ENCODE results near the gene GPR37. TPM values are rescaled to one million over a fixed set of nuclear protein-coding genes. Genes with fewer than 3 reads are reported as not detected.
A peak's percentile ranks its signal among the peaks of the same experiment; 100 is the strongest.

Gene GPR37
- total RNA-seq, 1 donor: under 0.01 TPM

DNA sequence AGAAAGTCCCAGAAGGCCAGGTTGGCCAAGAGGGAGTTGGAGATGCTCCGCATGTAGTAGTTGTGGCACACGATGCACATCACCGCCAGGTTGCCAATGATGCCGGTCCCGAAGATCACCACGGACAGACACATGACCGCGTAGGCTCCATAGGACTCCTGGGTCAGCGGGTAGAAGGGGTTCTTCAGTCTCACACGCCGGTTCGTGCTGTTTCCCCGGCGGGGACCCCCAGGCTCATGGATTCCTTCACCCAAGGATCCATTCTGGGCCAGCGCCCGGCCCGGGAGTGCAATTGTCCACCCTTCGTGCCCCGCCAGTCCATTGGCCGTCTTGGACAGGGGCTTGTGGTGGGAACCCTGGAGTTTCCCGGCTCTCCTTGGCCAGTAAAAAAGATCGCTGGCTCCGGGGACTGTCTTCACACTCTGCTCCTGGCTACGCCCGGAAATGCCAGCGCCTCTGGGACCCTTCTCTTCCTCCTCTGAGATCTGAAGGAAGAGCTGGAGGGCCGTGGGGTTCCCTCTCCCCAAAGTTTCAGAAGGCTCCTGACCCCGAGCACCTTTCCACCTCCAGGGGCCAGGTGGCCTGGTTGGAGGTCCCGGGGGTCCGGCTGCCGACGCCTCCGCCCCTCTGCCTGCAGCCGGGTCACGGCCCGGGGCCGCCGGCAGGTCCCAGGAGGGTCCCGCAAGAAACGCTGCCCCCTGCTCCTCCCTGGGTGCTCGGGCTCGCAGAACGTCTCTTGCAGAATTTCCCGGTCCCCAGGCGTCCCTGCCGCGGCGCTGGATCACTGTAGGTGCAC lies 1.3 kb downstream of the GPR37 start:
- TF ChIP-seq, protein P1, sequence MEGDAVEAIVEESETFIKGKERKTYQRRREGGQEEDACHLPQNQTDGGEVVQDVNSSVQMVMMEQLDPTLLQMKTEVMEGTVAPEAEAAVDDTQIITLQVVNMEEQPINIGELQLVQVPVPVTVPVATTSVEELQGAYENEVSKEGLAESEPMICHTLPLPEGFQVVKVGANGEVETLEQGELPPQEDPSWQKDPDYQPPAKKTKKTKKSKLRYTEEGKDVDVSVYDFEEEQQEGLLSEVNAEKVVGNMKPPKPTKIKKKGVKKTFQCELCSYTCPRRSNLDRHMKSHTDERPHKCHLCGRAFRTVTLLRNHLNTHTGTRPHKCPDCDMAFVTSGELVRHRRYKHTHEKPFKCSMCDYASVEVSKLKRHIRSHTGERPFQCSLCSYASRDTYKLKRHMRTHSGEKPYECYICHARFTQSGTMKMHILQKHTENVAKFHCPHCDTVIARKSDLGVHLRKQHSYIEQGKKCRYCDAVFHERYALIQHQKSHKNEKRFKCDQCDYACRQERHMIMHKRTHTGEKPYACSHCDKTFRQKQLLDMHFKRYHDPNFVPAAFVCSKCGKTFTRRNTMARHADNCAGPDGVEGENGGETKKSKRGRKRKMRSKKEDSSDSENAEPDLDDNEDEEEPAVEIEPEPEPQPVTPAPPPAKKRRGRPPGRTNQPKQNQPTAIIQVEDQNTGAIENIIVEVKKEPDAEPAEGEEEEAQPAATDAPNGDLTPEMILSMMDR (IDR thresholded peaks at IDR 0.05; ENCODE audit: extremely low read depth, low read depth, low read length): no peak
- DNase-seq (ENCODE audit: insufficient read length, low spot score, missing footprints): peak; percentile 58
- no peaks in the 10 kb centered on the region for H3K79me2 ChIP-seq (ENCODE audit: insufficient read depth, low read length)
- peak overlapping the region; percentile 73 for H3K4me2 ChIP-seq (ENCODE audit: insufficient read depth, low read length)
- H3K27me3 ChIP-seq (ENCODE audit: insufficient read depth, low read length): peaks cover 24% of the 10 kb centered on the region
- H3K4me1 ChIP-seq (ENCODE audit: insufficient read depth, low read length): peaks cover 3% of the 10 kb centered on the region
- H3K9me3 ChIP-seq (ENCODE audit: low read depth, low read length): no peaks in the 10 kb centered on the region
- no peaks in the 10 kb centered on the region for H3K36me3 ChIP-seq (ENCODE audit: insufficient read depth, low read length)
- peak overlapping the region; percentile 68 for H3K4me3 ChIP-seq (ENCODE audit: insufficient read depth, low read length)
- no peaks in the 10 kb centered on the region for H4K20me1 ChIP-seq (ENCODE audit: insufficient read depth, low read length)
- peak overlapping the region; percentile 35 for H2AFZ ChIP-seq (ENCODE audit: low read length)
- no peak overlapping the region for H3K27ac ChIP-seq (ENCODE audit: low read depth, low read length)

DNA sequence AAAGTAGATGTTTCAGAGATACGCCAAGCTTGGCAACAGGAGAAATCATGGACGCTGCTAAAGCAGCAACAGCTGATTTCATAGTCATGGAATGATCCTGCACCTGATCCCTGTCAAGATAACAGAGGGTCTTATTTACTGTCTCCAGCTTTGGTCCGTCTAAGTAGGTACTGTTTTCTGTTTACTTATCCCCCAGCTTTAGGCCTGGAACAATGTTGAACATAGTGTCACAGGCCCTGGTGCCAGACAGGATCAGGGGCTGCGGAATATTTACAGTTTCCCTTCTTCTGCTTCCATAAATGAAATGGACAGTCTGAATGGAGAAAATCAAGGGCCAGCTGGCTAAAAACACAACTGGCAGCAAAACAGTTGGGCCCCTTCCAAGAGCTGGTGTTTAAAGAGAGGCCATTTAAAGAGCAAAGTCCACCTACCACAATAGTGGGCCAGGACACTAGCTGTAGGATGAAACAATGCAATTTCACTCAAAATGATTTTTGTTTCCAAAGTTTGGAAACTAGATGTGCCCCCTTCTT lies 2.9 kb downstream of the GPR37 start:
- Histone ChIP-seq H4K20me1 (ENCODE audit: insufficient read depth, low read length) (no peaks in the 10 kb centered on the region), H2AFZ (ENCODE audit: low read length) (no peak overlapping the region), H3K36me3 (ENCODE audit: insufficient read depth, low read length) (no peaks in the 10 kb centered on the region), H3K9me3 (ENCODE audit: low read depth, low read length) (no peaks in the 10 kb centered on the region), H3K27me3 (ENCODE audit: insufficient read depth, low read length) (peaks cover 24% of the 10 kb centered on the region), H3K4me3 (ENCODE audit: insufficient read depth, low read length) (no peak overlapping the region), H3K4me2 (ENCODE audit: insufficient read depth, low read length) (no peak overlapping the region), H3K4me1 (ENCODE audit: insufficient read depth, low read length) (peaks cover 3% of the 10 kb centered on the region), H3K79me2 (ENCODE audit: insufficient read depth, low read length) (no peaks in the 10 kb centered on the region), H3K27ac (ENCODE audit: low read depth, low read length) (no peak overlapping the region)
- no peak for DNase-seq (ENCODE audit: insufficient read length, low spot score, missing footprints)
- TF ChIP-seq, protein P1 (IDR thresholded peaks at IDR 0.05; ENCODE audit: extremely low read depth, low read depth, low read length): no peak

DNA sequence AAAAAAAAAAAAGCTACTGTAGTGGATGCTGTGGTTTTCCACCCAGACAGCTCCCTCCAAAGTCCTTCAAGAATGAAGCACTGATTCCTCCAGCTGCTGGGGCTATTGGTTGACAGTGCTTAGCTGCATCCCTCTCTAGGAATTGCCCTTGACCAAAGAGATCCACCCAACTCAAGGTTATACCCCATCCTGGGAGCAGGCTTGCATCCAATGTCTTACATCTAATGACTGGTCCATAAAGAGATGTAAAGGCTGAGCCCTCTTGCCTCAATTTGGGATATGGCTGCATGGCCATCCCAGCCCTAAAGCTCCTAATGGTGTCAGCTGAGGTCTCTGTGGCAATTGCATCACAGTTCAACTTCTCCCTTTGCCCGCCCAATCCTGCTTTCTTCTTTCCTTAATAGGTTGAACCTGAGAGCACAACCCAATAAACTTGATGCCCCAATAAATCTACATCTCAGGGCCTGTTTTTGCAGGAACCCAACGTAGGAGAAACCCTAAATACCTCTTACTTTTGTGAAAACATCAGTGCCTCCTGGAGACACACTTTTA lies 4.4 kb downstream of the GPR37 start:
- no peaks in the 10 kb centered on the region for H3K9me3 ChIP-seq (ENCODE audit: low read depth, low read length)
- no peaks in the 10 kb centered on the region for H4K20me1 ChIP-seq (ENCODE audit: insufficient read depth, low read length)
- peak; percentile 27 for DNase-seq (ENCODE audit: insufficient read length, low spot score, missing footprints)
- H3K36me3 ChIP-seq (ENCODE audit: insufficient read depth, low read length): no peaks in the 10 kb centered on the region
- H2AFZ ChIP-seq (ENCODE audit: low read length): no peak overlapping the region
- TF ChIP-seq, protein P1 (IDR thresholded peaks at IDR 0.05; ENCODE audit: extremely low read depth, low read depth, low read length): no peak
- no peaks in the 10 kb centered on the region for H3K79me2 ChIP-seq (ENCODE audit: insufficient read depth, low read length)
- H3K27ac ChIP-seq (ENCODE audit: low read depth, low read length): no peak overlapping the region
- H3K27me3 ChIP-seq (ENCODE audit: insufficient read depth, low read length): peaks cover 21% of the 10 kb centered on the region
- no peak overlapping the region for H3K4me3 ChIP-seq (ENCODE audit: insufficient read depth, low read length)
- no peak overlapping the region for H3K4me2 ChIP-seq (ENCODE audit: insufficient read depth, low read length)
- peaks cover 3% of the 10 kb centered on the region for H3K4me1 ChIP-seq (ENCODE audit: insufficient read depth, low read length)

DNA sequence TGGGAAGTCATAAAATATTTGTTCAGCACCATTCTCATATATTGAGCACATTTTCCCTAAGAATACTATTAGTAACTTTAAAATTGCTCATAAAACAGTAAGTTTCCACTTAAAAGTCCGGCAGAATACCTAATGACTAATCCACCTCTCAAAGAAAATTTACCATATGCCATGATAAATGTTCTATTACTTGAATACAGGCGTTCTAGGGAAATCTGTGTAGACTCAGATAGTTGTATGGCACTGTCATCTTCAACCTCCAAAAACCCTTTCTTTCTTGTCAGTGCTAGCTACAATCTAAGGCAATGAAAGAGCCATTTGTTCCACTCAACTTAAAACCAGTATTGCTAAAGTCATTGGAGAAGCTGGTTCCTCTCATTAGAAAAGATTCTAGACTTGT lies 7.3 kb downstream of the GPR37 start:
- Histone ChIP-seq H3K27ac (ENCODE audit: low read depth, low read length) (no peak overlapping the region), H3K4me1 (ENCODE audit: insufficient read depth, low read length) (no peaks in the 10 kb centered on the region), H2AFZ (ENCODE audit: low read length) (no peak overlapping the region), H3K4me2 (ENCODE audit: insufficient read depth, low read length) (no peak overlapping the region), H3K27me3 (ENCODE audit: insufficient read depth, low read length) (no peaks in the 10 kb centered on the region), H3K79me2 (ENCODE audit: insufficient read depth, low read length) (no peaks in the 10 kb centered on the region), H3K36me3 (ENCODE audit: insufficient read depth, low read length) (no peaks in the 10 kb centered on the region), H3K9me3 (ENCODE audit: low read depth, low read length) (no peaks in the 10 kb centered on the region), H3K4me3 (ENCODE audit: insufficient read depth, low read length) (no peak overlapping the region), H4K20me1 (ENCODE audit: insufficient read depth, low read length) (no peaks in the 10 kb centered on the region)
- TF ChIP-seq, protein P1 (IDR thresholded peaks at IDR 0.05; ENCODE audit: extremely low read depth, low read depth, low read length): no peak
- DNase-seq (ENCODE audit: insufficient read length, low spot score, missing footprints): no peak
